HepG2 (cell line): ENCODE measurements around the gene CCDC183. TPM values are rescaled to one million over a fixed set of nuclear protein-coding genes. Genes with fewer than 3 reads are reported as not detected.

Source experiments
- AHR ChIP-seq: IDR thresholded peaks from 2 replicates; pipeline ENCODE4 v1.6.1; 2018; ENCODE audit warnings: missing genetic modification reagents, missing compliant biosample characterization
- AKAP8 ChIP-seq: sonication (generic); formaldehyde crosslinking; IDR thresholded peaks from 2 replicates; pipeline ENCODE4 v1.5.1; 2020; ENCODE audit warnings: mild to moderate bottlenecking, missing genetic modification reagents
- CHCHD3 ChIP-seq: sonication (generic); formaldehyde crosslinking; IDR thresholded peaks from 2 replicates; pipeline ENCODE4 v1.8.0; 2022; ENCODE audit warnings: mild to moderate bottlenecking, missing genetic modification reagents, moderate library complexity
- ELF1 ChIP-seq: sonication (generic); formaldehyde crosslinking; IDR thresholded peaks from 2 replicates; pipeline ENCODE4 v1.4.0; 2020; ENCODE audit warnings: missing genetic modification reagents
- FOXA1 ChIP-seq, 2 experiments: fragments of 450-650 bp in 1 of 2; sonication (generic) in 1 of 2; formaldehyde crosslinking in 1 of 2; IDR thresholded peaks; 2 replicates each; pipeline versions ENCODE4 v1.4.0 to v1.6.1; 2016 to 2020; ENCODE audit warnings: missing genetic modification reagents in 1 of 2
- GATA4 ChIP-seq: sonication (generic); IDR thresholded peaks from 2 replicates; pipeline ENCODE4 v1.6.1; 2016; ENCODE audit warnings: antibody characterized with exemption, low read depth, borderline replicate concordance
- MAF1 ChIP-seq: sonication (generic); formaldehyde crosslinking; IDR thresholded peaks from 2 replicates; pipeline ENCODE4 v1.5.0; 2020; ENCODE audit warnings: missing genetic modification reagents, borderline replicate concordance
- MIER2 ChIP-seq: IDR thresholded peaks from 2 replicates; pipeline ENCODE4 v1.6.1; 2016; ENCODE audit warnings: missing biosample characterization, missing genetic modification reagents
- MYNN ChIP-seq: sonication (generic); formaldehyde crosslinking; IDR thresholded peaks from 2 replicates; pipeline ENCODE4 v1.4.0; 2020; ENCODE audit warnings: mild to moderate bottlenecking, low read depth, missing genetic modification reagents
- NR3C1 ChIP-seq: sonication (generic); formaldehyde crosslinking; IDR thresholded peaks from 2 replicates; pipeline ENCODE4 v1.4.0; 2020; ENCODE audit warnings: missing genetic modification reagents
- PAX8 ChIP-seq: sonication (generic); formaldehyde crosslinking; IDR thresholded peaks from 2 replicates; pipeline ENCODE4 v1.8.0; 2022; ENCODE audit warnings: mild to moderate bottlenecking, missing genetic modification reagents, borderline replicate concordance
- PHF5A ChIP-seq: IDR thresholded peaks from one replicate; pipeline ENCODE4 v1.6.1; 2018; ENCODE audit warnings: low read depth, missing genetic modification reagents; ENCODE audit not compliant: unreplicated experiment
- RAD21 ChIP-seq: fragments of 450-650 bp; formaldehyde crosslinking; IDR thresholded peaks from 2 replicates; pipeline ENCODE4 v1.5.0; 2020; ENCODE audit warnings: mild to moderate bottlenecking
- TARDBP ChIP-seq: sonication (generic); formaldehyde crosslinking; IDR thresholded peaks from 2 replicates; pipeline ENCODE4 v1.8.0; 2022; ENCODE audit warnings: mild to moderate bottlenecking, missing genetic modification reagents
- ZFYVE20 ChIP-seq: sonication (generic); formaldehyde crosslinking; IDR thresholded peaks from 2 replicates; pipeline ENCODE4 v1.8.0; 2023; ENCODE audit warnings: low read depth, mild to moderate bottlenecking, moderate library complexity, missing genetic modification reagents, borderline replicate concordance
- ZNF264 ChIP-seq: sonication (generic); formaldehyde crosslinking; IDR thresholded peaks from 2 replicates; pipeline ENCODE4 v1.4.0; 2020; ENCODE audit warnings: missing genetic modification reagents
- ZNF274 ChIP-seq: sonication (generic); formaldehyde crosslinking; IDR thresholded peaks from 2 replicates; pipeline ENCODE4 v1.5.1; 2020; ENCODE audit warnings: mild to moderate bottlenecking, missing genetic modification reagents
- ZNF335 ChIP-seq: sonication (generic); formaldehyde crosslinking; IDR thresholded peaks from 2 replicates; pipeline ENCODE4 v1.4.0; 2020; ENCODE audit warnings: missing genetic modification reagents
- ZNF619 ChIP-seq: sonication (generic); formaldehyde crosslinking; IDR thresholded peaks from 2 replicates; pipeline ENCODE4 v1.4.0; 2020; ENCODE audit warnings: mild to moderate bottlenecking, missing genetic modification reagents
- ZNF709 ChIP-seq: sonication (generic); formaldehyde crosslinking; IDR thresholded peaks from 2 replicates; pipeline ENCODE4 v1.5.0; 2020; ENCODE audit warnings: mild to moderate bottlenecking, missing genetic modification reagents
- ZNF777 ChIP-seq: sonication (generic); formaldehyde crosslinking; IDR thresholded peaks from 2 replicates; pipeline ENCODE4 v1.4.0; 2020; ENCODE audit warnings: missing genetic modification reagents
- ZNF781 ChIP-seq: sonication (generic); formaldehyde crosslinking; IDR thresholded peaks from 2 replicates; pipeline ENCODE4 v1.5.1; 2020; ENCODE audit warnings: borderline replicate concordance, mild to moderate bottlenecking, missing genetic modification reagents; ENCODE audit errors: not compliant biosample characterization
- ZNF891 ChIP-seq: sonication (generic); formaldehyde crosslinking; IDR thresholded peaks from 2 replicates; pipeline ENCODE4 v1.5.0; 2020; ENCODE audit warnings: mild to moderate bottlenecking, missing genetic modification reagents
- polyA plus RNA-seq, 8 experiments: library from polyadenylated mRNA; depleted of rRNA in 3 of 8; stranded (reverse) in 7 of 8; unstranded in 1 of 8; fragments of >200 nt; fragmentation: Illumina TruSeq in 4 of 8; extraction: Trizol in 4 of 8; gene quantifications; 2 replicates each; pipeline versions ENCODE4 v1.2.1 to v1.2.3, GENCODE V29; 2011 to 2016; ENCODE audit warnings: low read depth in 4 of 8, missing spikeins in 1 of 8, mixed read lengths in 1 of 8; ENCODE audit not compliant: insufficient read depth in 1 of 8
- total RNA-seq, 5 experiments: library from RNA; depleted of rRNA; stranded (reverse); fragments of >200 nt; fragmentation: Illumina TruSeq; extraction: Trizol; gene quantifications; 2 replicates each; pipeline ENCODE4 v1.2.3, GENCODE V29; 2016; ENCODE audit warnings: low read depth in 1 of 5
- TF ChIP-seq, protein P1 (sequence below): sonication (generic); IDR thresholded peaks from 2 replicates; pipeline ENCODE4 v1.6.1; 2016; ENCODE audit warnings: low read depth, borderline replicate concordance
- TF ChIP-seq, protein P2 (sequence below): sonication (generic); formaldehyde crosslinking; IDR thresholded peaks from 2 replicates; pipeline ENCODE4 v1.5.0; 2020; ENCODE audit warnings: missing genetic modification reagents, mild to moderate bottlenecking, borderline replicate concordance
- TF ChIP-seq, protein P3 (sequence below): sonication (generic); formaldehyde crosslinking; IDR thresholded peaks from 2 replicates; pipeline ENCODE4 v1.5.1; 2020; ENCODE audit warnings: mild to moderate bottlenecking, missing genetic modification reagents, moderate library complexity

CCDC183 gene
- total and polyA plus RNA-seq, 2 of the 13 experiments (the other 11 are each of a cell fraction or from before 2014, with no cell fraction given) = 5.0 to 66.4 TPM

DNA sequence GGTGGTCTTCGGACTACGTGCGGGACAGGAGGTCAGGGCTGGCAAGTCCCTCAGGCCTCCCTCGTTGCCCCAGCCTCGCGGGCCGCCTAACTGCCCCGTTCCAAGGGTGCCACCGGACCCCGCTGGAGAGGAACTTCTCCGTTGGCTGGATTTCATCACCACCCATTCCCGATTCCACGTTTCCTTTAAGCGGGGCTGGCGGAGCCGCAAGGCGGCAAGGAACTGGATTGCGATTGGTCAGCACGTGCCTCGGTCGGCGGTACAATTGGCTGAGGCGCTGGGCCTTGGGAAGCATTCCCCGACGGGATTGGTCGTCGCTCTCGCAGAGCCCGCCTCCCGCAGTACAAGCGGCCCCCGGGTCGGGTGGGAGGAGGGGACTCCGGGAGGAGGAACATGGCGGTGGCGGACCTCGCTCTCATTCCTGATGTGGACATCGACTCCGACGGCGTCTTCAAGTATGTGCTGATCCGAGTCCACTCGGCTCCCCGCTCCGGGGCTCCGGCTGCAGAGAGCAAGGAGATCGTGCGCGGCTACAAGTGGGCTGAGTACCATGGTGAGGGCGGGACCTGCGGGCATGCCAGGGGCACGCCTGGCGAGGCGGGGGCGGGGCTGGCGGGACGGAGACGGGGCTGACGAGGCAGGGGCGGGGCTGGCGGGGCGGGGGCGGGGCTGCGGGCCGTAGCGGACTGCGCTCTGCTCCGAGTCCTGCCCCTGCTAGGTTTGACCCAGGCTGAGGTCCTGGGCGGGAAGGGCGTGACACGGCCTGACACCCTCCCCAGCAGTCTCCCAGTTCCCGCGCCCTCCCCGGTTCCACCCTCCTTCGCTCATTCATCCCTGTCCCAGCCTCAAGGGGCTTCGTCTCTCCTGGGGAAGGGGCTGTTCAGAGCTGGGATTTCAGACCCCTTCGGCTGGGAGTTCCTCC, 53.2 kb downstream of the CCDC183 start, which contains the start of gene PHPT1 (continued):
- peak; percentile 60; the same call in 1 of the 2 replicates for TF ChIP-seq ZNF777 (CRISPR knock-in tag)
- TF ChIP-seq ZNF619 (CRISPR knock-in tag) = 0 out of 2 replicates have a peak, but pooled peaks have one; percentile 47
- 0 out of 2 replicates have a peak, but pooled peaks have one; percentile 9 for TF ChIP-seq ZNF264 (CRISPR knock-in tag)
- TF ChIP-seq AHR = 0 out of 2 replicates have a peak, but pooled peaks have one; percentile 67
- TF ChIP-seq, protein P1, sequence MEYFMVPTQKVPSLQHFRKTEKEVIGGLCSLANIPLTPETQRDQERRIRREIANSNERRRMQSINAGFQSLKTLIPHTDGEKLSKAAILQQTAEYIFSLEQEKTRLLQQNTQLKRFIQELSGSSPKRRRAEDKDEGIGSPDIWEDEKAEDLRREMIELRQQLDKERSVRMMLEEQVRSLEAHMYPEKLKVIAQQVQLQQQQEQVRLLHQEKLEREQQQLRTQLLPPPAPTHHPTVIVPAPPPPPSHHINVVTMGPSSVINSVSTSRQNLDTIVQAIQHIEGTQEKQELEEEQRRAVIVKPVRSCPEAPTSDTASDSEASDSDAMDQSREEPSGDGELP = 0 out of 2 replicates have a peak, but pooled peaks have one; percentile 10
- peak; percentile 67 for TF ChIP-seq ELF1 (CRISPR knock-in tag)
- no peak for TF ChIP-seq FOXA1 (IDR thresholded peaks at IDR 0.05)
- no peak for TF ChIP-seq FOXA1 (CRISPR knock-in tag; IDR thresholded peaks at IDR 0.05)
- no peak for TF ChIP-seq MIER2
- TF ChIP-seq, protein P2, sequence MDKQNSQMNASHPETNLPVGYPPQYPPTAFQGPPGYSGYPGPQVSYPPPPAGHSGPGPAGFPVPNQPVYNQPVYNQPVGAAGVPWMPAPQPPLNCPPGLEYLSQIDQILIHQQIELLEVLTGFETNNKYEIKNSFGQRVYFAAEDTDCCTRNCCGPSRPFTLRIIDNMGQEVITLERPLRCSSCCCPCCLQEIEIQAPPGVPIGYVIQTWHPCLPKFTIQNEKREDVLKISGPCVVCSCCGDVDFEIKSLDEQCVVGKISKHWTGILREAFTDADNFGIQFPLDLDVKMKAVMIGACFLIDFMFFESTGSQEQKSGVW (CRISPR knock-in tag) = no peak
- no peak for TF ChIP-seq GATA4
- peak; percentile 75; the same call in 1 of the 2 replicates for TF ChIP-seq MAF1 (CRISPR knock-in tag)
- peak; percentile 13; the same call in 1 of the 2 replicates for TF ChIP-seq RAD21 (CRISPR knock-in tag)
- peak; percentile 46; the same call in 1 of the 2 replicates for TF ChIP-seq MYNN (CRISPR knock-in tag)
- TF ChIP-seq TARDBP (CRISPR knock-in tag) = peak; percentile 85
- TF ChIP-seq ZFYVE20 = no peak
- TF ChIP-seq ZNF274 = peak; percentile 71; the same call in 1 of the 2 replicates
- peak; percentile 59 for TF ChIP-seq ZNF781 (CRISPR knock-in tag)
- no peak for TF ChIP-seq CHCHD3 (CRISPR knock-in tag)
- no peak for TF ChIP-seq PAX8 (CRISPR knock-in tag)
- TF ChIP-seq PHF5A (CRISPR knock-in tag) = peak; percentile 43
- TF ChIP-seq, protein P3, sequence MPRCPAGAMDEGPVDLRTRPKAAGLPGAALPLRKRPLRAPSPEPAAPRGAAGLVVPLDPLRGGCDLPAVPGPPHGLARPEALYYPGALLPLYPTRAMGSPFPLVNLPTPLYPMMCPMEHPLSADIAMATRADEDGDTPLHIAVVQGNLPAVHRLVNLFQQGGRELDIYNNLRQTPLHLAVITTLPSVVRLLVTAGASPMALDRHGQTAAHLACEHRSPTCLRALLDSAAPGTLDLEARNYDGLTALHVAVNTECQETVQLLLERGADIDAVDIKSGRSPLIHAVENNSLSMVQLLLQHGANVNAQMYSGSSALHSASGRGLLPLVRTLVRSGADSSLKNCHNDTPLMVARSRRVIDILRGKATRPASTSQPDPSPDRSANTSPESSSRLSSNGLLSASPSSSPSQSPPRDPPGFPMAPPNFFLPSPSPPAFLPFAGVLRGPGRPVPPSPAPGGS = no peak
- TF ChIP-seq AKAP8 = peak; percentile 95
- no peak for TF ChIP-seq NR3C1 (CRISPR knock-in tag)
- TF ChIP-seq ZNF891 = peak; percentile 61; the same call in 1 of the 2 replicates
- peak; percentile 63; the same call in 1 of the 2 replicates for TF ChIP-seq ZNF709
- peak; percentile 94 for TF ChIP-seq ZNF335
